Progenitor cell of endocrine pancreas (in vitro differentiated cells): ENCODE measurements around the gene STX1A. TPM values are rescaled to one million over a fixed set of nuclear protein-coding genes. Genes with fewer than 3 reads are reported as not detected.
A peak's percentile ranks its signal among the peaks of the same experiment; 100 is the strongest.

Experiments used
- DNase-seq: peaks from one replicate; pipeline ENCODE4 v3.0.0; 2021; ENCODE audit warnings: low spot score; ENCODE audit not compliant: unreplicated experiment
- H3K27ac Mint-ChIP-seq: 2 replicates; pipeline ENCODE4 v1.8.0; 2021; ENCODE audit warnings: mild to moderate bottlenecking, moderate library complexity, mixed read lengths
- H3K27me3 Mint-ChIP-seq: 2 replicates; pipeline ENCODE4 v1.8.0; 2021; ENCODE audit warnings: mixed read lengths
- H3K36me3 Mint-ChIP-seq: 2 replicates; pipeline ENCODE4 v1.8.0; 2022; ENCODE audit warnings: mixed read lengths; ENCODE audit not compliant: insufficient read depth
- H3K4me1 Mint-ChIP-seq: 2 replicates; pipeline ENCODE4 v1.8.0; 2021; ENCODE audit warnings: low read depth, mixed read lengths
- H3K4me3 Mint-ChIP-seq: 2 replicates; pipeline ENCODE4 v1.8.0; 2021; ENCODE audit warnings: low read depth, mild to moderate bottlenecking, moderate library complexity, mixed read lengths
- H3K9me3 Mint-ChIP-seq: 2 replicates; pipeline ENCODE4 v1.8.0; 2021; ENCODE audit warnings: low read depth, mixed read lengths
- total RNA-seq: library from RNA; stranded (reverse); gene quantifications from 2 replicates; pipeline ENCODE4 v1.2.1, GENCODE V29; 2021
- TF ChIP-seq, protein P1 (sequence below): fragments of 200-600 bp; sonication (generic); IDR thresholded peaks from one replicate; pipeline ENCODE4 v1.5.0; 2021; ENCODE audit warnings: antibody characterized with exemption, mild to moderate bottlenecking; ENCODE audit not compliant: unreplicated experiment

The STX1A gene
- total RNA-seq, 1 donor from 2014 or later = 46.6 TPM

DNA sequence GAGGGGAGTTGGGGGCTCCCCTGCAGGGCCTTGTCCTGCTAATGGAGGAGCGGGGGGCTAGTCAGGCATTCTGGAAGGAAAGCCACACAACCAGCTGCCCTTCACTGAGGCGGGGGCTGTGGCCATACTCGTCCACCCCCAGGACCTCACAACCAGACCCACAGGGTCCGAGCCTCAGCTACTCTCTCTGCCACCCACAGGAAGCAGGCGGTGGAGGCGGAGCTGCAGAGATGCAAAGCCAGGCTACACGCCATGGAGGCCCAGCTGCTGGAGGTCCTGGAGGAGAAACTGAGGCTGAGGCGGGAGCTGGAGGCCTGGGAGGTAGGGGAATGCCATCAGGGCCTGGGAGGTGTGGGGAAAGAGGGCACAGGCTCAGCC is 16.0 kb upstream of the STX1A start:
- Mint-ChIP-seq H3K4me3 (no peak overlapping the region), H3K27ac (no peak overlapping the region), H3K36me3 (peaks cover 7% of the 10 kb centered on the region), H3K4me1 (peaks cover 9% of the 10 kb centered on the region), H3K27me3 (no peaks in the 10 kb centered on the region), H3K9me3 (no peaks in the 10 kb centered on the region)
- DNase-seq = no peak
- TF ChIP-seq, protein P1, sequence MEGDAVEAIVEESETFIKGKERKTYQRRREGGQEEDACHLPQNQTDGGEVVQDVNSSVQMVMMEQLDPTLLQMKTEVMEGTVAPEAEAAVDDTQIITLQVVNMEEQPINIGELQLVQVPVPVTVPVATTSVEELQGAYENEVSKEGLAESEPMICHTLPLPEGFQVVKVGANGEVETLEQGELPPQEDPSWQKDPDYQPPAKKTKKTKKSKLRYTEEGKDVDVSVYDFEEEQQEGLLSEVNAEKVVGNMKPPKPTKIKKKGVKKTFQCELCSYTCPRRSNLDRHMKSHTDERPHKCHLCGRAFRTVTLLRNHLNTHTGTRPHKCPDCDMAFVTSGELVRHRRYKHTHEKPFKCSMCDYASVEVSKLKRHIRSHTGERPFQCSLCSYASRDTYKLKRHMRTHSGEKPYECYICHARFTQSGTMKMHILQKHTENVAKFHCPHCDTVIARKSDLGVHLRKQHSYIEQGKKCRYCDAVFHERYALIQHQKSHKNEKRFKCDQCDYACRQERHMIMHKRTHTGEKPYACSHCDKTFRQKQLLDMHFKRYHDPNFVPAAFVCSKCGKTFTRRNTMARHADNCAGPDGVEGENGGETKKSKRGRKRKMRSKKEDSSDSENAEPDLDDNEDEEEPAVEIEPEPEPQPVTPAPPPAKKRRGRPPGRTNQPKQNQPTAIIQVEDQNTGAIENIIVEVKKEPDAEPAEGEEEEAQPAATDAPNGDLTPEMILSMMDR = no peak

DNA sequence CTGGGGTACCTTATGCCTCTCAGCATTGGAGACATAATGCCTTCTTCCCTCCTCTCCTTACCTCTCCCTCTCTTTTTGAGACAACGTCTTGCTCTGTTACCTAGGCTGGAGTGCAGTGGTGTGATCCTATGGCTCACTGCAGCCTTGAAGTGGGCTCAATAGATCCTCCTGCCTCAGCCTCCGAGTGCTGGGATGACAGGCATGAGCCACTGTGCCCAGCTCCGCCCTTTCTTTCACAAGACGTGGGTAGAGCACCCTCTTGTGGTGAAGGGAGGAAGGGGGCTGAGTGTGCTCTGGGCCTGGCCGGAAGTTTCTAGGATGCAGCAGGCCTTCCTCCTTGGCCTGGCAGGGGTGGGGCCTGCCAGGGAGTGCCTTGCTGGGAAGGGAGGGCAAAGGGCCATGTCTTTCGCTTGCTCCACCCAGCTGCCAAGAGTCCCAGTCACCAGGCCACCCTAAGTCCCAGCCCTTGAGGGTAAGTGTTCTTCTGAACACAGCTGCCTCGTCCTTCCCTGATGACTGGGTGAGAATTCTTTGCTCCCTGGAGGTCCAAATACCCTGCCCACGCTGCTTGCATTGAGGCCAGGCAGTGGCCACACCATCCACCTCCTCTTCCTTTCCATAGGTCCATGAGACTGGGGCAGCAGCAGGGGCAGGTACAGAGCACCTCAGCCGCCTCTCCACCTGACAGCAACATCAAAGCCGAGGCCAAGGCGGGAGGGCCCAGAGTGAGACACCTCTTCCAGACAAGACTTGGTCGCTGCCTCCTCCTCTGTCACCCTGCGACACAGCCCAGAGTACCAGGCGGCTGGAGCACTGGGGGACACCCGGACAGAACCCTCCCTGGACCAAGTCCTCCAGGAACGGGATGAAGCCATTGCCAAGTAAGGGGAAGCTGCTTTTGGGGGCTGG is 15.4 kb upstream of the STX1A start:
- Mint-ChIP-seq H3K27me3 (no peaks in the 10 kb centered on the region), H3K36me3 (peaks cover 7% of the 10 kb centered on the region), H3K27ac (peak overlapping the region; percentile 91), H3K4me3 (no peak overlapping the region), H3K9me3 (no peaks in the 10 kb centered on the region), H3K4me1 (peaks cover 10% of the 10 kb centered on the region)
- TF ChIP-seq, protein P1 = peak; percentile 67
- DNase-seq = peak; percentile 33

DNA sequence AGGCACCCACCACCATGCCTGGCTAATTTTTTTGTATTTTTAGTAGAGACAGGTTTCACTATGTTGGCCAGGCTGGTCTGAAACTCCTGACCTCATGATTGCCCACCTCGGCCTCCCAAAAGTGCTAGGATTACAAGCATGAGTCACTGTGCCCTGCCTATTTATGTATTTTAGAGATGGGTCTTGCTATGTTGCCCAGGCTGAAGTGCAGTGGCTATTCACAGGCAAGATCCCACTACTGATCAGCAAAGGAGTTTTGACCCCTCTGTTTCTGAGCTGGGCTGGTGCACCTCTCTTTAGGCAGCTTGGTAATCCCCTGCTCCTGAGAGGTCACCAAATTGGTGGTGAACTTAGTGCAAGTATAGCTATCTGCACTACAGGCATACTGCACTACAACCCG is 12.9 kb upstream of the STX1A start:
- no peak for DNase-seq
- Mint-ChIP-seq H3K4me3 (no peak overlapping the region), H3K9me3 (no peaks in the 10 kb centered on the region), H3K27me3 (peaks cover 2% of the 10 kb centered on the region), H3K36me3 (peaks cover 7% of the 10 kb centered on the region), H3K4me1 (peaks cover 6% of the 10 kb centered on the region), H3K27ac (no peak overlapping the region)
- TF ChIP-seq, protein P1 = no peak

DNA sequence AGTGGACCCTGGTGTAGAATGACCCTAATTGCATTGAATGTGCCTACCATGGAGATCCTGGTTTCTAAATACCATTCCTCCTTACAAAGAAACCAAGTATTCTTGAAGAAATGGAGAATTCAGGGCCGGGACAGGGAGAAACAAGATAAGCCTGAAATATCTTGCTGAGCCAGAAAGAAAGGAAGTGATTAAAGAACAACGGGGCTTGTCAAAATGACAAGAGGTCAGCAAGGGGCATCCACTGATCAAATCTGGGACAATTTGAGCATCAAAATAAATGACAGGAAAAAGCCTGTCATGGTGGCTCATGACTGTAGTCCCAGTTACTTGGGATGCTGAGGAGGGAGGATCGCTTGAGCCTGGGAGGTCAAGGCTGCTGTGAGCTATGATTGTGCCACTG is 11.0 kb upstream of the STX1A start:
- Mint-ChIP-seq H3K4me3 (no peak overlapping the region), H3K4me1 (peaks cover 6% of the 10 kb centered on the region), H3K36me3 (peaks cover 2% of the 10 kb centered on the region), H3K27me3 (peaks cover 2% of the 10 kb centered on the region), H3K27ac (peak overlapping the region; percentile 55), H3K9me3 (no peaks in the 10 kb centered on the region)
- TF ChIP-seq, protein P1 = no peak
- no peak for DNase-seq

DNA sequence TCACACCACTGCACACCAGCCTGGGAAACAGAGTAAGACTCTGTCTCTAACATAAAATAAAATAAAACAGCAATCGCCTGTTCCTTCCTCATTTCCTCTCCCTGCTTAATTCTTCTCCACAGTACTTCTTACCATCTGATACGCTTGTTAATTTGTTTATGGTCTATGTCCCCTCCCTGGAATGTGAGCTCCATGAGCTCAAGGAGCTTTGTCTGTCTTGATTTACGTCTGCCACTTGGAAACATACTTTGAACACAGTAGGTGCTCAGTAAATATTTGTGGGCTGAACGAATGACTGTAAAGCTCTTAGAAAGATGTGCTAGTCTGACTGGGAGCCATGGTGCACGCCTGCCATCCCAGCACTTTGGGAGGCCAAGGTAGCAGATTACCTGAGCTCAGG is 9.1 kb upstream of the STX1A start:
- Mint-ChIP-seq H3K9me3 (no peaks in the 10 kb centered on the region), H3K4me1 (peaks cover 6% of the 10 kb centered on the region), H3K36me3 (no peaks in the 10 kb centered on the region), H3K27ac (no peak overlapping the region), H3K27me3 (peaks cover 2% of the 10 kb centered on the region), H3K4me3 (no peak overlapping the region)
- no peak for DNase-seq
- TF ChIP-seq, protein P1 = no peak
